Stimulated activated CD8-positive, alpha-beta memory T cell treated with anti-CD3 and anti-CD28 coated beads, Interleukin-2, amount 100 ng/mL, for 1 hour (primary cell): Measurements from ENCODE around the gene MZT2B.
A peak's percentile ranks its signal among the peaks of the same experiment; 100 is the strongest.
"Not testable (repeated sequence)": the region's sequence is repeated elsewhere in the genome, so short reads cannot be mapped to it uniquely, and the experiment has no call there.

Experiments used
- DNase-seq, 2 donors: peaks; one replicate each; pipeline ENCODE4 v3.0.0-alpha.2; 2020; ENCODE audit warnings: low read depth in 2 of 2

Gene MZT2B

GRCh38 chr2:130181880-130182682 is at the start of gene MZT2B:
MZT2B (plus strand) TSS chr2:130182262; CDS start chr2:130182283, 21 bp downstream.
- DNase-seq = peak; percentile 76 to 81

DNA sequence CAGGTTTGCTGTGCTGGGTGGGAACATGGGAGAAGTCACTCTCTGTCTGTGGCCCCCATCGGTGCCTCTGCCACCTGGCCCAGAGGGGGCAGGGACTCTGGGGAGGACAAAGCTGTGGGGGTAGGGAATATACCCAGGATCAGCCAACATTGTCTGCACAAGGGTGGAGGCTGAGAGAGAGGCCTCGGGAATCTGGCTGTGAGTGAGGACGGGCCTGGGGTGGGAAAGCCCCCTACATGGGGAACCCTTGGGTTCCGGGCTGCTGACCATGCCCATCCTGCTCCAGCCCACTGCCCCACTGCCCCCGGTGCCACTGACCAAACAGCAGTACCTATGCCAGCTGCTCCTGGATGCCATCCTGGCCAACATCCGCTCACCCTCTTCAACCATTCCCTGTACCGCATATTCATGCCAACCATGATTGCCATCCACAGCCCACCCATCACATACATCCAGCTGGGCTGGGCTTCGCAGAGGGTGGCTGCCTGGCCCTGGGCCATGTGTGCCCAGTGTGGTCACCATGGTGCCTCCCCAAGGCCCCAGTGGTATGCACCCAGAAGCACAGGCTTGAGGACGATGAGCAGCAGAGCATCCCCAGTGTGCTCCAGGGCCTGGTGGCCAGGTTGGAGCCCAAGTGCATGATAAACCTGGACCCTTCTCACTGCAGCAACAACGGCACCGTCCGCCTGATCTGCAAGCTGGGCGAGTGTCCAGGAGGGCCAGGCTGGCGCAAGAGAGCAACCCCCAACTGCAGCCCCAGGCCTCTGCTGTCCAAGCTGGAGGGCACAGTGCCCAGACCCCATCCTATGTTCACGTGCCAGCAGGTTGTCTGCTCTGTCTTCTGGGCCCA is 46.1 kb upstream of the MZT2B start:
- DNase-seq = no peak

GRCh38 chr2:130136546-130136945 is 45.5 kb upstream of the MZT2B start:
- not testable (repeated sequence) for DNase-seq

DNA sequence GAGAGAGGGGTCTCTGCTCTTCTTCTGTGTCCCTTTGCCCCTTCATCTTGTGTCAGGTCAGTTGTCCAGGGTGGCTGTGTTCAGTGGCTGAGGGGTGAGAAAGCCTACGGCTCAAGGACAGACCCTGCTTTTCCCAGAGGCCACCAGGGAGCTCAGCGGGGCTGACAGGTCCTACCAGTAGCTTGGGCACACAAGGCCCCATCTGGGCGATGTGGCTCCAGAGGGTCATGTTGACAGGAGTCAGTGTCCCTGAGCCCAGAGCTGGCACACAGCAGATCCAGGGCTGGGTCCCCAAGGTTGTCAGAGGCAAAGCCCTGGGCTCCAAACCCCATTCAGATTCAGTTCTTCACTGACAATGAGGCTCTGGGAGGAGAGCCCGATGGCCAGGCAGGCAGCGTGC is 44.9 kb upstream of the MZT2B start:
- not testable (repeated sequence) for DNase-seq

GRCh38 chr2:130138326-130138725 is 43.7 kb upstream of the MZT2B start:
- not testable (repeated sequence) for DNase-seq

DNA sequence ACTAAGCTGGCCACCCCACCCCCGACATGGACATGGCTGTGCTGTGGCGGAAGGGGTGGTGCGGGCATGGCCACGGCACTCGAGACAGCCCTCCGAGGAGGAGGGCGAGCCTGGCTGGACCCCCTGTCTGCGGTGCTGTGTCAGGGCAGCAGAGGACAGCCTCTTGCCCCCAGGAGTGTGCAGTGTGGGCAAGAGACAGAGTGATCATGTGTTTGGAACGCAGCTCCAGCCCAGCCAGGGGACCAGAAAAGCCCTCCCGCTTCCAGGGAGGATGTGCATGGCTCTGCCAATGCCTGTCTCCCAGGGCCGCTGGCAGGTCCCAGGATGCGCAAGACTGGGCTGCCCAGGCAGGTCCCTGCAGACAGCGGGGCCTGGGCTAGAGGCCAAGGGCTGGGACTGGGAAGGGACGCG is 43.2 kb upstream of the MZT2B start:
- DNase-seq = not testable (repeated sequence)

GRCh38 chr2:130139331-130140280 is 42.5 kb upstream of the MZT2B start:
- not testable (repeated sequence) for DNase-seq

- DNase-seq = not testable (repeated sequence)
Measured at GRCh38 chr2:130140516-130140915, 41.5 kb upstream of the MZT2B start.

DNA sequence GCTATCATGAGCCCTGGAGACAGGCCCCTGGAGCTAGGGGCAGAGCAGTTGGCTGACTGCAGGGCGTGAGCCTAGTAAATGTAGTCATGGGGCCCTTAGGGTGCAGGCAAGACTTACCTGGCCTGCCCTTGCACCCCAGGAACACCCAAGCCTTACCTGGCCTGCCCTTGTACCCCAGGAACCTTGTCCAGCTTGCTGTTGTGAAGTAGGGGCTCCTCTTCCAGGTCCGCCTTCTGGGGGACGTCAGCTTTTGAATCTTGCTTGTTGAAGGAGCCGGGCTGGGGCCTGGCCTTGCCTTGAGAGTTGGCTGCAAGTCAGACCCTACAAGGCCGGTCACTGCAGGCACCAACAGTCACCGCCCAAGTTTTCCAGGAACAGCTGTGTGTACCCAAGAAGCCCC is 41.1 kb upstream of the MZT2B start:
- not testable (repeated sequence) for DNase-seq

- not testable (repeated sequence) for DNase-seq
Measured at GRCh38 chr2:130141645-130142370, 40.3 kb upstream of the MZT2B start.

- DNase-seq = not testable (repeated sequence)
Measured at GRCh38 chr2:130142396-130143265, 39.4 kb upstream of the MZT2B start.

GRCh38 chr2:130143266-130144039 is 38.6 kb upstream of the MZT2B start:
- DNase-seq = not testable (repeated sequence)

GRCh38 chr2:130145006-130145414 is 37.1 kb upstream of the MZT2B start, which contains the start of gene CCDC74B:
CCDC74B (minus strand) TSS chr2:130145112; CDS start chr2:130144996, 116 bp downstream.
- peak; percentile 15 to 26 for DNase-seq

DNA sequence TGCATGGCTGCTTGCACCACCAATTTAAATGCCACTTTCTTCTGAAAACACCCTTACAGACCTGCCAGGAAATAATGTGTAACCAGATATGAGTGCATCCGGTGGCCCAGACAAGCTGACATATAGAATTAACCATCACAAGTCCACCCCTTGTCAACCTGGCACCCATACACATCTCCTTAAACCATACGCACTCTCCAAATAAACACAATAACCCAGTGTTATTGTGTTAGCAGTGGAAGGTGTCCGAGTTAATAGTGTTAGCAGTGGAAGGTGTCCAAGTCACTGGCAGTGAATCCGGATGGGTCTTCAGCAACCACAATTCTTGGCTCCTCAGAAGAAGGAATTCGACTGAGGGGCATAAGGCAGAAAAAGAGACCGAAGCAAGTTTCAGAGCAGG is 33.5 kb upstream of the MZT2B start:
- not testable (repeated sequence) for DNase-seq

- no peak for DNase-seq
Measured at GRCh38 chr2:130150181-130151144, 31.6 kb upstream of the MZT2B start.

DNA sequence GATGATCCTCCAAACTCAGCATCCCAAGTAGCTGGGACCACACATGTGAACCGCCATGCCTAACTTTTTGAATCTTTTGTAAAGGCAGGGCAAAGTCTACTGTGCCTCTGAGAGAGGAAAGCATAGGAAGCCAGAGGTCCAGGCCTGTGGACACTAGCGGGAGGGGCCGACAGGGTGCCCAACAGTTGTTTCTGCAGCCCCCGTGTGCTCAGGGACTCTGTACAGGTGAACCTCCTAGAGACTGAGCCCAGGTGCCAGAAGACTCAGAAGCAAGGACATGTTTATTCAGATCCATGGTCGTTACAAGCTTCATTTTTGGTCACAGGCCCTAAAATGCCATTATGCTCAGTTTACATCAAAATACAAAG is 30.9 kb upstream of the MZT2B start:
- not testable (repeated sequence) for DNase-seq

DNA sequence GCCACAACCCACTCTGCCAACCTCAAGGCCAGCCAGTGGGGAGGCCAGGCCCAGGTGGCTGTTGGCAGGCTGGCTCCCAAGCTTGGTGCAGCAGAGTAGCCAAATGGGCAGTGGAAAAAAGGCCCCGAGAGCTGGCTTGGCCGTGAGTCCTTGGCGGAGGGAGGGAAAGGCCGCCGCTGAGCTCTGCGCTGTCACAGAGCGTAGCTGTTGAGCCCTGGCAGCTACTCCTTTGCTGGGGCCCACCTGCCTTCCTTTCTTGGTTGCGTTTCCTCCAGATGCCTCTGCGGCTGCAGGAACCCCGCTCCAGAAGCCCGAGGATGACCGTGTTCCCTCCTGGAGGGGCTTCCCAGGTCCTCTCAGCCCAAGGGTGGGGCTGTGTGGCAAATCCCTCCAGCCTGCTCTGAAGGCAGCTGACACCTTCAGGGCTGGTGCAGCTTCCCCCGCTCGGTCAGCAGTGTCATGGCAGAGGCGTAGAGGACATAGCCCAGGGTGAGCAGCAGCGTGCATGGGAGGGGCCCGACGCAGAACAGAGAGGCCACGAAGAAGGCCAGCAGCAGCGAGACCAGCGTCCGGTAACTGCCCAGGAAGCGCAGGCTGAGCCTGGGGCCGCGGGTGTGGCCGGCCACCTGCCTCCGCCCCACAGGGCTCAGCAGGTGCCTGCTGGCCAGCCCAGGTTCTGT is 29.8 kb upstream of the MZT2B start:
- not testable (repeated sequence) for DNase-seq
